Myocyte (in vitro differentiated cells): ENCODE measurements around the gene MINK1. TPM values are rescaled to one million over a fixed set of nuclear protein-coding genes. Genes with fewer than 3 reads are reported as not detected.
"Not testable (repeated sequence)": the region's sequence is repeated elsewhere in the genome, so short reads cannot be mapped to it uniquely, and the experiment has no call there.

Experiments
- DNase-seq: peaks from one replicate; pipeline ENCODE4 v3.0.0-alpha.2; 2012; ENCODE audit warnings: low read depth
- total RNA-seq: library from RNA; depleted of rRNA; stranded (reverse); fragments of >200 nt; gene quantifications from 2 replicates; pipeline ENCODE4 v1.2.3, GENCODE V29; 2014

Gene MINK1
- total RNA-seq, 1 donor from 2014 or later = 18.1 TPM

GRCh38 chr17:4843321-4844000 lies 10.3 kb downstream of the MINK1 start:
- no peak for DNase-seq

GRCh38 chr17:4845118-4845517 lies 12.0 kb downstream of the MINK1 start:
- DNase-seq = no peak

- DNase-seq = no peak
Observed at GRCh38 chr17:4846635-4847390, 13.7 kb downstream of the MINK1 start.

GRCh38 chr17:4849011-4849536 lies 15.9 kb downstream of the MINK1 start:
- no peak for DNase-seq

GRCh38 chr17:4850246-4850645 lies 17.1 kb downstream of the MINK1 start:
- DNase-seq = no peak

GRCh38 chr17:4851084-4851483 lies 17.9 kb downstream of the MINK1 start:
- DNase-seq = no peak

GRCh38 chr17:4852567-4853207 lies 19.5 kb downstream of the MINK1 start:
- peak; percentile 62 for DNase-seq

- no peak for DNase-seq
Observed at GRCh38 chr17:4853208-4853671, 20.1 kb downstream of the MINK1 start.

- DNase-seq = no peak
Observed at GRCh38 chr17:4854111-4854681, 21.1 kb downstream of the MINK1 start.

GRCh38 chr17:4856271-4856936 lies 23.3 kb downstream of the MINK1 start:
- DNase-seq = no peak

GRCh38 chr17:4856937-4857314 lies 23.8 kb downstream of the MINK1 start:
- DNase-seq = no peak

GRCh38 chr17:4857347-4857746 lies 24.2 kb downstream of the MINK1 start:
- not testable (repeated sequence) for DNase-seq

- no peak for DNase-seq
Observed at GRCh38 chr17:4858068-4858881, 25.1 kb downstream of the MINK1 start.

GRCh38 chr17:4858882-4859260 lies 25.7 kb downstream of the MINK1 start:
- DNase-seq = no peak

- no peak for DNase-seq
Observed at GRCh38 chr17:4859816-4860625, 26.9 kb downstream of the MINK1 start.

GRCh38 chr17:4860651-4861050 lies 27.5 kb downstream of the MINK1 start:
- no peak for DNase-seq

- no peak for DNase-seq
Observed at GRCh38 chr17:4861052-4861451, 27.9 kb downstream of the MINK1 start.

GRCh38 chr17:4862720-4863119 lies 29.6 kb downstream of the MINK1 start:
- no peak for DNase-seq

GRCh38 chr17:4863321-4863720 lies 30.2 kb downstream of the MINK1 start:
- no peak for DNase-seq
